Retinal pigment epithelial cell (primary cell): Measurements from ENCODE around the gene ECHS1.
"Not testable (repeated sequence)": the region's sequence is repeated elsewhere in the genome, so short reads cannot be mapped to it uniquely, and the experiment has no call there.

ENCODE experiments used
- DNase-seq: peaks from one replicate; pipeline ENCODE4 v3.0.0-alpha.2; 2010; ENCODE audit warnings: low read depth
- H3K4me3 ChIP-seq: 2 replicates; pipeline ENCODE4 v1.5.1; 2011; ENCODE audit warnings: mild to moderate bottlenecking, low read length, control low read depth, moderate library complexity
- CTCF ChIP-seq: conservative IDR thresholded peaks from 2 replicates; pipeline ENCODE4 v1.5.1; 2011; ENCODE audit warnings: low read depth, low read length, control low read depth, inconsistent platforms

Gene ECHS1

GRCh38 chr10:133381036-133381435, 7.9 kb upstream of the ECHS1 start:
- no peak for DNase-seq
- H3K4me3 ChIP-seq, result no peak overlapping the region
- TF ChIP-seq CTCF, result no peak

- no peak for TF ChIP-seq CTCF
- H3K4me3 ChIP-seq, result peak overlapping the region; percentile 46
- DNase-seq, result no peak
Measured at GRCh38 chr10:133379801-133380666, 6.9 kb upstream of the ECHS1 start.

GRCh38 chr10:133379152-133379800, 6.1 kb upstream of the ECHS1 start, which contains the start of gene PAOX:
TSS of gene PAOX (plus strand) at chr10:133379262. CDS start at chr10:133379317, 55 bp downstream.
- peak within 1 kb of the TSS; percentile 71 for H3K4me3 ChIP-seq
- no peak for TF ChIP-seq CTCF
- DNase-seq, result no peak

- no peak for TF ChIP-seq CTCF
- DNase-seq, result no peak
- H3K4me3 ChIP-seq, result peak overlapping the region; percentile 71
Measured at GRCh38 chr10:133378251-133379096, 5.3 kb upstream of the ECHS1 start.

GRCh38 chr10:133377818-133378250, 4.7 kb upstream of the ECHS1 start:
- H3K4me3 ChIP-seq, result peak overlapping the region; percentile 71
- TF ChIP-seq CTCF, result no peak
- DNase-seq, result no peak

GRCh38 chr10:133377025-133377817, 4.1 kb upstream of the ECHS1 start:
- no peak for DNase-seq
- no peak overlapping the region for H3K4me3 ChIP-seq
- no peak for TF ChIP-seq CTCF

- not testable (repeated sequence) for DNase-seq, H3K4me3 ChIP-seq
Measured at GRCh38 chr10:133376183-133376582, 3.0 kb upstream of the ECHS1 start.
